Bronchial epithelial cell (primary cell): ENCODE measurements around the gene USP43. TPM values are rescaled to one million over a fixed set of nuclear protein-coding genes. Genes with fewer than 3 reads are reported as not detected.

Source experiments
- DNase-seq: peaks from one replicate; pipeline ENCODE4 v3.0.0-alpha.2; 2010; ENCODE audit warnings: low read depth
- FAIRE-seq: peaks from 2 replicates; lab custom pipeline; 2011; peaks lifted over from hg19 to GRCh38; lab: Jason Lieb, UNC
- H3K27me3 ChIP-seq: 2 replicates; pipeline ENCODE4 v1.5.1; 2011; ENCODE audit warnings: low read length; ENCODE audit not compliant: control insufficient read depth, insufficient read depth
- H3K36me3 ChIP-seq: 2 replicates; pipeline ENCODE4 v1.5.1; 2011; ENCODE audit warnings: low read length; ENCODE audit not compliant: control insufficient read depth, insufficient read depth
- H3K4me3 ChIP-seq: 2 replicates; pipeline ENCODE4 v1.5.1; 2011; ENCODE audit warnings: mild to moderate bottlenecking, low read depth, low read length, control low read depth
- total RNA-seq: library from RNA; depleted of rRNA; stranded (reverse); fragments of >200 nt; gene quantifications from 2 replicates; pipeline ENCODE4 v1.2.1, GENCODE V29; 2014
- TF ChIP-seq, protein P1 (sequence below): IDR thresholded peaks from 2 replicates; pipeline ENCODE4 v1.5.1; 2011; ENCODE audit warnings: mild to moderate bottlenecking, moderate library complexity, low read length, control low read depth, inconsistent platforms; ENCODE audit not compliant: insufficient read depth, severe bottlenecking

USP43 gene
- total RNA-seq, 1 donor from 2014 or later: 13.4 TPM

DNA sequence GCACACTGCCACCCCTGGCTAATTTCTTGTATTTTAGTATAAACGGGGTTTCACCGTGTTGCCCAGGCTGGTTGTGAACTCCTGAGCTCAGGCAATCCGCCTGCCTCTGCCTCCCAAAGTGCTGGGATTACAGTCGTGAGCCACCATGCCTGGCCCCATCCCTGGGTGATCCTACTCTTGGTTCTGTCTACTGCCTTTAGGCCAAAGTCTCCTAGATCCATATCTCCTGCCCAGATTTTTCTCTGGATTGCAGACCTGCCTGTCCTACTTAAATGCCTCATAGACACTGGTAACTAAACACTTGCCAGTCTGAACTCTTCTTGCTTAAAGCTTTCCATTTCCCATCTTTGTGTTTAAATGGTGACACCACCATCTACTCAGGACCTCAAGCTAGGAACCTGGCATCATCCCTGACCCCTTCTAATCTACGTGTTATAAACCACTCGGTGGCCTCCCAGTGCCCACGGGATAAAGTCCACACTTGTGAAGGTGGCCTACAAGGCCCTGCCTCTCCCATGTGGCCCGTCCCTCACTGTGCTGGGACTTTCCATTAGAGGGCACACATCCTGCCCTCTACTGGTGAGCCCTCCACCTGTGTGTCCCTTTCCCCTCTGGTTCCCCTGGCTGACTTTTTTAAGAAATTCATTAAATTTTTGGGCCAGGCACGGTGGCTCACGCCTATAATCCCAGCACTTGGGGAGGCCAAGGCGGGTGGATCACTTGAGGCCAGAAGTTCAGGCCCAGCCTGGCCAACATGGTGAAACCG is 51.1 kb downstream of the USP43 start:
- peaks cover 22% of the 10 kb centered on the region for H3K36me3 ChIP-seq
- FAIRE-seq: no peak
- no peaks in the 10 kb centered on the region for H3K27me3 ChIP-seq
- no peak for DNase-seq
- TF ChIP-seq, protein P1, sequence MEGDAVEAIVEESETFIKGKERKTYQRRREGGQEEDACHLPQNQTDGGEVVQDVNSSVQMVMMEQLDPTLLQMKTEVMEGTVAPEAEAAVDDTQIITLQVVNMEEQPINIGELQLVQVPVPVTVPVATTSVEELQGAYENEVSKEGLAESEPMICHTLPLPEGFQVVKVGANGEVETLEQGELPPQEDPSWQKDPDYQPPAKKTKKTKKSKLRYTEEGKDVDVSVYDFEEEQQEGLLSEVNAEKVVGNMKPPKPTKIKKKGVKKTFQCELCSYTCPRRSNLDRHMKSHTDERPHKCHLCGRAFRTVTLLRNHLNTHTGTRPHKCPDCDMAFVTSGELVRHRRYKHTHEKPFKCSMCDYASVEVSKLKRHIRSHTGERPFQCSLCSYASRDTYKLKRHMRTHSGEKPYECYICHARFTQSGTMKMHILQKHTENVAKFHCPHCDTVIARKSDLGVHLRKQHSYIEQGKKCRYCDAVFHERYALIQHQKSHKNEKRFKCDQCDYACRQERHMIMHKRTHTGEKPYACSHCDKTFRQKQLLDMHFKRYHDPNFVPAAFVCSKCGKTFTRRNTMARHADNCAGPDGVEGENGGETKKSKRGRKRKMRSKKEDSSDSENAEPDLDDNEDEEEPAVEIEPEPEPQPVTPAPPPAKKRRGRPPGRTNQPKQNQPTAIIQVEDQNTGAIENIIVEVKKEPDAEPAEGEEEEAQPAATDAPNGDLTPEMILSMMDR: no peak
- H3K4me3 ChIP-seq: no peak overlapping the region

DNA sequence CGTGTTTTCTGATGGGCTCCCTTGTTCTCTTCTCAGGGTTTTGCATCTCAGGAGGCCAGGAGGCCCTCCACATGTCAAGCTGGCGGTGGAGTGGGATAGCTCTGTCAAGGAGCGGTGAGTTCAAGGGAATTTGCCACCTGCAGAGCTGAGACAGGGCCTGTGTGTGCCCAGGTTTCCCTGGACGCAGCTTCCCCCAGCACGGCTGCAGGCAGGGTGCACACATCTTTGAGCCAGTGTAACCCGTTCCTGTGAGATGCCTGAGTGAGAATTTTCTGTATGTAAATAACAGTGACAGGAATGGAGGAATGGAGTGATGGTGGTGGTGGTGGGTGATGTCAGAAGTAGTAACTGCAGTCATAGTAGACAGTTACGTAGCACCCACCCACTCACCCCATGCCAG is 54.8 kb downstream of the USP43 start:
- TF ChIP-seq, protein P1: no peak
- DNase-seq: no peak
- Histone ChIP-seq H3K27me3 (no peaks in the 10 kb centered on the region), H3K4me3 (no peak overlapping the region), H3K36me3 (peaks cover 16% of the 10 kb centered on the region)
- no peak for FAIRE-seq

GRCh38 chr17:9700754-9701476 is 55.6 kb downstream of the USP43 start:
- no peaks in the 10 kb centered on the region for H3K27me3 ChIP-seq
- DNase-seq (no peak), FAIRE-seq (no peak)
- H3K36me3 ChIP-seq: peaks cover 16% of the 10 kb centered on the region
- no peak overlapping the region for H3K4me3 ChIP-seq
- TF ChIP-seq, protein P1: no peak

GRCh38 chr17:9702482-9702881 is 57.2 kb downstream of the USP43 start:
- Histone ChIP-seq H3K36me3 (peaks cover 14% of the 10 kb centered on the region), H3K27me3 (no peaks in the 10 kb centered on the region), H3K4me3 (no peak overlapping the region)
- DNase-seq (no peak), FAIRE-seq (no peak)
- TF ChIP-seq, protein P1: no peak

GRCh38 chr17:9702914-9703780 is 57.8 kb downstream of the USP43 start:
- Histone ChIP-seq H3K4me3 (no peak overlapping the region), H3K36me3 (peaks cover 15% of the 10 kb centered on the region), H3K27me3 (no peaks in the 10 kb centered on the region)
- DNase-seq (no peak), FAIRE-seq (no peak)
- TF ChIP-seq, protein P1: no peak
